GM19099 (cell line): ENCODE measurements around the gene MRGPRF.

Experiments used
- POLR2A ChIP-seq: IDR thresholded peaks from 3 replicates; pipeline ENCODE4 v1.6.1; 2011; ENCODE audit warnings: low read depth; ENCODE audit not compliant: insufficient read length; ENCODE audit errors: extremely low read depth

The MRGPRF gene

GRCh38 chr11:68959465-68960293 is 53.4 kb downstream of the MRGPRF start:
- no peak for TF ChIP-seq POLR2A

- no peak for TF ChIP-seq POLR2A
These were observed 54.8 kb downstream of the MRGPRF start for GRCh38 chr11:68958211-68958610.

GRCh38 chr11:68956547-68957254 is 56.3 kb downstream of the MRGPRF start:
- no peak for TF ChIP-seq POLR2A

GRCh38 chr11:68956142-68956541 is 56.9 kb downstream of the MRGPRF start:
- TF ChIP-seq POLR2A = no peak

GRCh38 chr11:68955607-68955958 is 57.5 kb downstream of the MRGPRF start:
- TF ChIP-seq POLR2A = no peak

GRCh38 chr11:68954836-68955606 is 58.0 kb downstream of the MRGPRF start:
- no peak for TF ChIP-seq POLR2A
